Forelimb muscle (tissue), 1 donor: Measurements from ENCODE around the gene FAM114A1. TPM values are rescaled to one million over a fixed set of nuclear protein-coding genes. Genes with fewer than 3 reads are reported as not detected.
"Not testable (repeated sequence)": the region's sequence is repeated elsewhere in the genome, so short reads cannot be mapped to it uniquely, and the experiment has no call there.

Experiments
- DNase-seq: peaks from one replicate; pipeline ENCODE4 v3.0.0-alpha.2; 2013; ENCODE audit warnings: low read depth
- polyA plus RNA-seq: library from polyadenylated mRNA; unstranded; fragments of 120-200 nt; gene quantifications from one replicate; pipeline ENCODE4 v1.2.1, GENCODE V29; 2013; ENCODE audit not compliant: insufficient read length

The FAM114A1 gene
- polyA plus RNA-seq, 1 donor: 50.2 TPM

GRCh38 chr4:38902695-38903094 is 35.1 kb downstream of the FAM114A1 start:
- DNase-seq: no peak

DNA sequence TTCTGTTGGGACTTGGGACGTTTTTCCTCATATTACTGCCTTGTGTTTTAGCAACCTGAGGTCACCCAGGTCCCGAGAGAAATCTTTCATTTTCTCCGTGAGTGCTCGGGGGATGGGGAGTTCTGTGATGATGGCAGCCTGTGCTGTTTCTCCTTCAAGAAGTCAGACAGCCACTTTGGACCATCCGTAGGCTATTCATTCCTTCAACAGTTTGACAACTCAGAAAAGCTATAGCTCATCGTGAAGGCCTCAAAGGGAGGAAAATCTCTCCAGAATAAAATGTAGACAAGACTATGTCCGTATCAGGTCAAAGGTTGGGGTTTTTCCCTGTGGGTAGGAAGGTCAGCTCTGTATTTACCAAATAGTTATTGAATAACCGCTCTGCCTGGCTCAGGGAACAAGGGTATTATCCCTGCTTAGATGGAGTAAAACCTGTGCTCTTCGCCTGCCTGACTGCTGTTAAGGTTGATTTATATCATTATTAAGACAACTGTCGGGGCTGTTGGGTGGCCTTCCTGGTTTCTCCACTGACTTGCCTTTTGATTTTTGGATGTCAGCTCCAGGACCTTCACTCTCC is 36.6 kb downstream of the FAM114A1 start:
- DNase-seq: no peak

- DNase-seq: no peak
These were observed 37.1 kb downstream of the FAM114A1 start for GRCh38 chr4:38904682-38905081.

GRCh38 chr4:38905652-38906385 is 38.2 kb downstream of the FAM114A1 start:
- no peak for DNase-seq

- DNase-seq: no peak
These were observed 40.2 kb downstream of the FAM114A1 start for GRCh38 chr4:38907696-38908270.

DNA sequence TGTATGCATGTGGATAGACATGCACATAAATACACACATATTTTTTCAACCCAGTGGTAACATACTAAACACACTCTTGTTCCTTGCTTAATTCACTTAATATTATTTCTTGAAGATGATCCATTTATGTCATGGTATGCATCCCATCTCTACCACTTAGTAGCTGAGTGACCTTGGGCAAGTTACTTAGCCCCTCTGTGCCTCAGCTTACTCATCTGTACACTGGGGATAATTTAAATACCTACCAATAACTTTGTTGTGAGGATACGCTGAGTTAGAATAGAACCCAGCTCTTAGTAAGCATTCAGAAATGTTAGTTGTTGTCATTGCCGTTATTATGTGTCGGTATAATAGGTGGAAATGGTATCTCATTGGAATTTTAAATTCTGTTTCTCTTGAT is 41.4 kb downstream of the FAM114A1 start:
- DNase-seq: no peak

GRCh38 chr4:38911257-38911656 is 43.7 kb downstream of the FAM114A1 start:
- no peak for DNase-seq

- DNase-seq: no peak
These were observed 47.2 kb downstream of the FAM114A1 start for GRCh38 chr4:38914854-38915253.

GRCh38 chr4:38916267-38916666 is 48.7 kb downstream of the FAM114A1 start:
- not testable (repeated sequence) for DNase-seq

DNA sequence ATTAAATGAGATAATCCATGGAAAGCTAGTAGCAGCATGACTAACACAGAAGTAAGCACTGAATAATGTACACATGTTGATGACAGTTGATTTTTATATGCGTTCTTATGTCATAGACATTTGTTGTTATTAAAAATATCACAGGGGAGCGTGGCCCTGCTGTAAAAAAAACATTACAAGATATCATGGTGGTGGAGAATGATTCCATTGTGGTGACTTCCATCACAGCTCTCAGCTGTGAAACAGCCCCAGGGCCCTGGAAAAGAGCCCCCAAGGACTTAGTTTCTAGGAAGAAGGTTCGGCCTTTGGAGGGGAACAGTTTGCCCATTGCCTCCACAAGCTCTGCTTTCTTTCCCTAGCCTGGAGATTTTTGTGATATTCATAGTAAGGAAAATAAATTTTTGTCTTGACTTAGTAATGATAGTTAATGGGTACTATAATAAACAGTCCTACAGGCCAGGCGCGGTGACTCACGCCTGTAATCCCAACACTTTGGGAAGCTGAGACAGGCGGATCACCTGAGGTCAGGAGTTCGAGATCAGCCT is 49.9 kb downstream of the FAM114A1 start:
- DNase-seq: no peak

DNA sequence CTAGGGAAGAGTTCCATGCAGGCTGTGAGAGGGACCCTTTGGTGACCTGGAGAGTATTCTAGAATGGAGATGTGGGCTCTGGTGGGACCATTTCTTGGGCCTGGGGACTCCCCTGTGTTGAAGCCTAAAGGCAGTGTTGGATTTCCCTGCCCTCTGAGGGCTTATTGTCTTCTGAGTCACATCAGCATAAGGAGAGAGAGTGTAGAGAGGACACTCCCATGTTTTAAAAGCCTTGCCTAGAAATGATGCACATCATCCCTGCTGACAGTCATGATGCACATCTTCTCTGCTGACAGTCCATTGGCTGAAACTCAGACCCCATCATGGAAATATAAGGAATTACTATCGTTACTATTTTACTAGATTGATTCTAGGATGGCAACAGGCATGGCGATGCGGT is 51.9 kb downstream of the FAM114A1 start:
- no peak for DNase-seq

DNA sequence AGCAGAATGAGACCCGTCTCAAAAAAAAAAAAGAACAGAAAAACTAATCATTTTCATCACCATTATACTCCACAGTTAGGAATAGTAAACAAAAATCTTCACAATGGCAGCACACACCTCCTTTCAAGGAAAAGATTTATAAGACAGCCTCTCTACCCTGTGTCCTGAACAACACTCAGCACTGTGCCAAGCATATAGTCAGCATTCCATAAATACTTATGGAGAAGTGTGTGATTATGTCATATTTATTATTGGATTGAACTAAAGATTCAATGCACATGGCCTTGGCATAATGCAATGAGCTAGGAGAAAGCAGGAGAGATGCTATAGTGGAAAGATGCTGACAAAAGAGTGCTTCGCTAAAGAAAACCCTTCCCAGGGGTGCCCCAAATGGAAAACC is 52.6 kb downstream of the FAM114A1 start:
- no peak for DNase-seq

DNA sequence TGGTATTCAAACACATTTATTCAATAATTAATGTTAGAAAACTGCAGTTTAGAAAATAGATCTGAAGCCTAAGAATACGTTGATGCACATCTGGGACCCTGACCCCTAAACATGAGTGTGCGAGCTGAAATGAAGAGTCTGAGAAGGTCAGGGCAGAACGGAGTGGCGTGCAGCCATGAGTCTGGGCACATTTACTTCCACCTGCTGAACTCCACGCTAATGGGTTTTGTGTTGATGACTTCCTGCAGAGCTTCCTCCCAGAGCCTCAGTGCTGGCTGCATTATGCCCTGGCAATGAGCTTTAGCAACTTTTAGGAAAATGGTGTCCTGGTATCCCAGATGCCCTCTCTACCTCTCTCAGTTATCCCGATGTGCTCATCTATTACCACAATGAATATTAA is 53.1 kb downstream of the FAM114A1 start:
- DNase-seq: no peak

GRCh38 chr4:38921151-38921550 is 53.5 kb downstream of the FAM114A1 start:
- no peak for DNase-seq

DNA sequence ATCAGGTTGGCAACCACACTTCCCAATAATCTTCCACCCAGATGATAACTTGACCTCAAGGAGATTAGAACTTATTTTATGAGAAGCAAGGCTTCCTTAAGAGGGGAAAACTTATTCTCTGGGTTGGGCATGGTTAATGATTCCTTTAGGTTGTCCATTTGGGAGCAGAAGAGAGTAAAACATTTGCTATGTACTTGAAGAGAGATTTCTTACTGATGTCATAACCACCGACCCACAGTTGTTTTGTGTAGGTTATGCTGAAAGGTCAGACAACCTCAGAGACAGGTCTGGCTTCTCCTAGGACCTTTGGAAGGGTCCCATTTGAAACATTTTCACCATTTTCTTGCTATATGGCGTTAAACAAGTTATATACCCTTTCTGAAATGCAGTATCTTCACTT is 56.1 kb downstream of the FAM114A1 start:
- no peak for DNase-seq

GRCh38 chr4:38924353-38924752 is 56.7 kb downstream of the FAM114A1 start:
- no peak for DNase-seq

- no peak for DNase-seq
These were observed 58.1 kb downstream of the FAM114A1 start for GRCh38 chr4:38925492-38926413.

DNA sequence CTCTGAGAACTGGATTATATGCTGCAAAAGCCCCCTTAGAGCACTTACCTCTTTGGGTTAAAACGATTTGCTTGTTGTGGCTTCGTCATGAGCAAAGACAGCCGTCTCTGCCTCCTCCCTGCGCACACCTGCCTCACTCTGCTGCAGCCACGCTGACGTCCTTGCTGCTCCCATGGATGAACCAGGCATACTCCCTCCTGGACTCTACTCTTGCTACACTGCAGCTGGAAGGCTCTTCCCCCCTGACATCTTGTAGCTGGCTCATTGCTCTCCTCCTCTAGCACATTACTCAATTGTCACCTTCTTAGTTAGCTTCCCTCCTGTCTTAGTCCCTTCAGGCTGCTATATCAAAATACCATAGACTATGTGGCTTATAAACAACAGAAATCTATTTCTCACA is 59.3 kb downstream of the FAM114A1 start:
- no peak for DNase-seq

- no peak for DNase-seq
These were observed 61.0 kb downstream of the FAM114A1 start for GRCh38 chr4:38928568-38928967.

DNA sequence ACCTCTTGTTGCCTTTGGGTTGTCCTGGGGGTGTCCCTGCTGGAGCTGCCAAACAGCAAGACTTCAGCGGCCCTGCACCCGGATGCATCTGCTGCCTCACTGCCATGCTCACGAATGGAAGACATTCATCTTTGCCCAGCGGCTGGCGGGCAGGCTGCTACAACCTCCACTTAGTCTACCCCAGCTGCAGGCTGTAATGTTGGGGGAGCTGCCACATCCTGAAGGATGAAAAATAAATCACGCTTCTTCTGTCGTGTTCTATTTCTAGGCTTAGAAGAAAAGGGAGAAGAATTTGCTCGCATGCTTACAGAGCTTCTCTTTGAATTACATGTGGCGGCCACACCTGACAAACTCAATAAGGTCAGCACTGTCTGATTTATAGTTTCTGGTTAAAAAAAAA is 61.4 kb downstream of the FAM114A1 start:
- no peak for DNase-seq

DNA sequence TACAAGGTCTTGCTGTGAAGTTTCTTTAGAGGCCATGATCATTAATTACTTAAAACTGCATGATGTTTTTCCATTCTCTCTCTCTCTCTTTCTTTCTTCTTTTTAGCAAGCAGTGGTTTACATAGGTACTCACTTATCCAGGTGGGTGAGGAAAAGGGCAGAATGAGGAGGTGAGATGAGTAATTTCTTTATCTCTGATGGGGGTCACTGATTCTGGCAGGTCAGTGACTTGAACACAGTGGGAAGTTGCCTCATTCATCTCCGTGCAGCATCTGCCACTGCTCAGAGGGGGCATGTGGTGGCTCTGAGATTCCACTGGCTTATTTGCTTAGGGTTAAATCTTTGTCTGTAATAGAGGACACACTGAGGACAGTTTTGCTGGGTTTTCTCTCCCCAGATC is 62.6 kb downstream of the FAM114A1 start:
- no peak for DNase-seq

DNA sequence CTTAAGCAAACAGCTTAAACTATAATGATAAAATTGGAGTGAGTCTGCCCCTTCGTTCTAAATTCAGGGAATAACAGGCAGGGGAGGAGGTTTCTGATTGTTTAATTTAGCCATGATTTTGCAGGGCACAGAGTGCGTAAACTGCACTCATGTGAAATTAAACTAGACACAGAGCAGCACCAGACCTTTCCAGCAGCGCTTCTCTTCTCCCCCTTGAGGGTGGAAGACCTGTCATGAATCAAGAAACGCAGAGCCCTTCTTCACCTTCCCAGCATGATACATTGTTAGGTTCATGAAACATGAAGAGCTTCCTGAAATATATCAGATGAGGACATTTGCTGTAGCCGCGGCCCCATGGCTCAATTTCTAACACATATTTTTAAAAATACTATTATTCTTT is 63.1 kb downstream of the FAM114A1 start:
- no peak for DNase-seq
